CD14-positive monocyte (primary cell): ENCODE data around the gene NARF. TPM values are rescaled to one million over a fixed set of nuclear protein-coding genes. Genes with fewer than 3 reads are reported as not detected.

Experiments used
- DNase-seq, 3 donors: peaks; one replicate each; pipeline ENCODE4 v3.0.0-alpha.2; 2011 to 2022
- H2AFZ ChIP-seq: 2 replicates; pipeline ENCODE4 v1.6.0; 2012; ENCODE audit warnings: mild to moderate bottlenecking, low read depth, low read length, inconsistent platforms; ENCODE audit not compliant: insufficient read depth, poor library complexity, severe bottlenecking
- H3K27ac ChIP-seq, 2 donors: 1 replicate in 1 of 2; 2 replicates in 1 of 2; pipeline ENCODE4 v1.5.1; 2012 to 2013; ENCODE audit warnings: low read length in 2 of 2, control low read depth in 1 of 2, inconsistent platforms in 1 of 2, low read depth in 1 of 2, mild to moderate bottlenecking in 1 of 2
- H3K27me3 ChIP-seq, 2 donors: one replicate each; pipeline versions ENCODE4 v1.6.0 to v1.6.1; 2011 to 2013; ENCODE audit warnings: low read length in 2 of 2; ENCODE audit not compliant: control insufficient read depth in 2 of 2, insufficient read depth in 2 of 2
- H3K36me3 ChIP-seq, 2 donors: replicated peaks in 1 of 2; 1 replicate in 1 of 2; 2 replicates in 1 of 2; pipeline versions ENCODE4 v1.5.1 to v1.6.1; 2012 to 2013; ENCODE audit warnings: low read length in 2 of 2, control low read depth in 1 of 2, inconsistent platforms in 1 of 2, mild to moderate bottlenecking in 1 of 2; ENCODE audit not compliant: insufficient read depth in 2 of 2, control insufficient read depth in 1 of 2
- H3K4me1 ChIP-seq, 2 donors: 1 replicate in 1 of 2; 2 replicates in 1 of 2; pipeline versions ENCODE4 v1.5.1 to v1.6.1; 2012 to 2013; ENCODE audit warnings: low read length in 2 of 2, control low read depth in 1 of 2, inconsistent platforms in 1 of 2, mild to moderate bottlenecking in 1 of 2, moderate library complexity in 1 of 2; ENCODE audit not compliant: insufficient read depth in 2 of 2, control insufficient read depth in 1 of 2
- H3K4me2 ChIP-seq: replicated peaks from 2 replicates; pipeline ENCODE3; 2012; ENCODE audit warnings: low read length, moderate library complexity, mild to moderate bottlenecking; ENCODE audit not compliant: poor library complexity, severe bottlenecking; ENCODE audit errors: extremely low read depth
- H3K4me3 ChIP-seq, 3 experiments: fragments of 200-600 bp in 1 of 3; sonication (generic) in 1 of 3; replicated peaks in 1 of 3; 1 replicate in 2 of 3; 2 replicates in 1 of 3; pipeline ENCODE4 v1.5.1; 2011 to 2013; ENCODE audit warnings: low read length in 3 of 3, mild to moderate bottlenecking in 3 of 3, control low read depth in 2 of 3, low read depth in 2 of 3, inconsistent platforms in 1 of 3, moderate library complexity in 1 of 3
- H3K79me2 ChIP-seq: 2 replicates; pipeline ENCODE4 v1.6.0; 2012; ENCODE audit warnings: mild to moderate bottlenecking, control low read depth, inconsistent platforms, low read length, moderate library complexity; ENCODE audit not compliant: insufficient read depth
- H3K9ac ChIP-seq: 2 replicates; pipeline ENCODE4 v1.6.0; 2017; ENCODE audit warnings: low read length, mild to moderate bottlenecking; ENCODE audit not compliant: insufficient read depth, poor library complexity, severe bottlenecking
- H3K9me3 ChIP-seq, 2 donors: replicated peaks in 1 of 2; 1 replicate in 1 of 2; 2 replicates in 1 of 2; pipeline versions ENCODE4 v1.5.1 to v1.6.1; 2012 to 2013; ENCODE audit warnings: low read length in 2 of 2, control low read depth in 1 of 2; ENCODE audit not compliant: control insufficient read depth in 1 of 2, insufficient read depth in 1 of 2
- H4K20me1 ChIP-seq: 2 replicates; pipeline ENCODE4 v1.6.0; 2012; ENCODE audit warnings: mild to moderate bottlenecking, low read length, control low read depth, moderate library complexity; ENCODE audit not compliant: insufficient read depth
- H3K27ac Mint-ChIP-seq, 7 donors: one replicate each; pipeline ENCODE4 v1.8.0; 2020; ENCODE audit warnings: mild to moderate bottlenecking in 7 of 7, mixed read lengths in 7 of 7, moderate library complexity in 6 of 7, inconsistent platforms in 2 of 7
- H3K27me3 Mint-ChIP-seq, 3 donors: one replicate each; pipeline ENCODE4 v1.8.0; 2021 to 2022; ENCODE audit warnings: low read depth in 3 of 3, mild to moderate bottlenecking in 3 of 3, mixed read lengths in 3 of 3, moderate library complexity in 3 of 3, inconsistent platforms in 1 of 3
- H3K36me3 Mint-ChIP-seq, 2 donors: one replicate each; pipeline ENCODE4 v1.8.0; 2020; ENCODE audit warnings: mixed read lengths in 2 of 2, inconsistent platforms in 1 of 2, mild to moderate bottlenecking in 1 of 2
- H3K4me1 Mint-ChIP-seq: one replicate; pipeline ENCODE4 v1.8.0; 2020; ENCODE audit warnings: mild to moderate bottlenecking, mixed read lengths
- H3K4me3 Mint-ChIP-seq, 2 donors: one replicate each; pipeline ENCODE4 v1.8.0; 2020; ENCODE audit warnings: mild to moderate bottlenecking in 2 of 2, mixed read lengths in 2 of 2, moderate library complexity in 1 of 2
- H3K9me3 Mint-ChIP-seq, 7 donors: one replicate each; pipeline ENCODE4 v1.8.0; 2020 to 2022; ENCODE audit warnings: mixed read lengths in 7 of 7, mild to moderate bottlenecking in 6 of 7, moderate library complexity in 6 of 7, inconsistent platforms in 2 of 7
- WGBS: methylation state at CpG from one replicate; pipeline ENCODE4 v1.1.5; 2013; ENCODE audit warnings: missing lambda C conversion rate; ENCODE audit not compliant: insufficient coverage; 5-methylcytosine and 5-hydroxymethylcytosine counted together
- intact Hi-C, 2 donors: fragments of 100-400 bp; cut with micrococcal nuclease; formaldehyde crosslinking; loops; one replicate each; pipeline versions ENCODE4 v1.15.0 to v1.15.1; 2023
- polyA plus RNA-seq, 3 donors: library from polyadenylated mRNA; depleted of rRNA in 1 of 3; unstranded in 2 of 3; stranded (reverse) in 1 of 3; fragments of 300-500 nt in 2 of 3; fragments of >200 nt in 1 of 3; fragmentation: Illumina TruSeq in 2 of 3; gene quantifications; 1 replicate in 2 of 3; 2 replicates in 1 of 3; pipeline ENCODE4 v1.2.3, GENCODE V29; 2012 to 2021
- TF ChIP-seq, protein P1 (sequence below): fragments of 200-600 bp; IDR thresholded peaks from one replicate; pipeline ENCODE4 v1.8.0; 2022; ENCODE audit warnings: antibody characterized with exemption, mild to moderate bottlenecking

The NARF gene
- polyA plus RNA-seq, 3 donors: 91.2 to 101 (median 100) TPM

DNA sequence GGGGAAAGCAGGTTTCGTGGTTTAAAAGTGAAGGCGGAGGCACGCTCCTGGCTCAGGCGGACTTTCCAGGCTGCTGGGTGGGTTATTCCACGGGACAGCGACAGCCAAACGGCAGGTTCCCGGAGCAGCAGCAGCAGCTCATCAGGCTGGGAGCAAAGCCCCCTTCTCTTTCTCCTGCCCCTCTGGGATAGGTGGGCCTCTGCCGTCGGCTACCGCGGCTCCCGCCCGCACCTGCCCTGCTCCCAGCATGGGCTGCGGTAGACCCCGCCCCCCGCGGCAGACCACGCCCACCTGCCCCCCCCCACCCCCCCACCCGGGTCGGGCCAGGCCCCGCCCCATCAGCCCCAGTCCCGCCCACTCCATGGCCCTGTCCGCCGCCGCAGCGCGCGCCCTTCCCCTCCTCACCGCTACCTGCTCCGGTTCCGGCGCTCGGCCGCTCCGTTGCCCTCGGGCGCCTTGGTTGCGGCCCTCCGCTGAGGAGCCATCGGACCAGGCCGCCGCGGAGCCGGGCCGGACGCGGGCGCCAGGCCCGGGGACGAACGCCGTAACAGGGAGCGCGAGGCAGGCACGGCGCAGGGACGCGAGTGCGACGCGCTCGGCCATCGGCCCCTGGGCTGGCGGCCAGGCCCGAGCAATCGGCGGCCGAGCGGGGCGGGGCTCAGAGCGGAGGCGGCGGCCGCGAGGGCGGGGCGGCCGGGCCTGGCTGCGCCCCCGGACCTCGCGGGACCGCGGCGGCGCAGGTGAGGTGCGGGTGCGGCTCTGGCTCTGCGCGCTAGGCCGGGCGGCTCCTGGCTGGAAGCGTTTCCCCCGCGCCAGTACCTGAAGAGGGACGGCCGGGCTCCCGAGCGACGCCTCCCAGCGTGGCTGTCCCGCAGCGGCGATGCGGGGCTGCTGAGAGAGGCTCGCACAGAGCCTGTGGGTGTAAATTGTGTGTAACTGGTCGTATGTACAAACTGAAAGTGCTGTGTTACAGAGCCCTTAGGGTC lies 40.2 kb upstream of the NARF start, which contains the start of the genes HEXD and OGFOD3:
Gene HEXD (plus strand): TSS at position 347 of the 986 bp plus-strand sequence. CDS start 1,453 bp downstream, outside the sequence.
Gene OGFOD3 (minus strand): TSS at position 586 of the 986 bp plus-strand sequence. CDS start 101 bp downstream, at position 485.
- peak within 1 kb of the TSS; percentile 61 for H3K9ac ChIP-seq
- intact Hi-C loops: loop anchor here (1.0 to 2.0 kb wide), 2 partner anchors 32 to 33 kb away; partner anchors contain the start of gene CYBC1 (in 2 of the 2)
- peak; percentile 73 to 75 (median 75) for DNase-seq
- peak within 1 kb of the TSS; percentile 85 to 90 for H3K4me3 Mint-ChIP-seq
- 3% methylated on average over 89 of the region's 108 CpGs for WGBS
- H3K36me3 Mint-ChIP-seq: peaks cover 32 to 37% of the 10 kb centered on the region in 2 donors
- peak within 1 kb of the TSS in 1 of 2 donors; percentile 66 for H3K27ac ChIP-seq
- peaks cover 11 to 12% of the 10 kb centered on the region in 2 donors for H3K36me3 ChIP-seq
- peak within 1 kb of the TSS in 4 of 7 donors; percentile 40 to 85 (median 60) for H3K27ac Mint-ChIP-seq
- H3K27me3 ChIP-seq: no peaks in the 10 kb centered on the region
- TF ChIP-seq, protein P1, sequence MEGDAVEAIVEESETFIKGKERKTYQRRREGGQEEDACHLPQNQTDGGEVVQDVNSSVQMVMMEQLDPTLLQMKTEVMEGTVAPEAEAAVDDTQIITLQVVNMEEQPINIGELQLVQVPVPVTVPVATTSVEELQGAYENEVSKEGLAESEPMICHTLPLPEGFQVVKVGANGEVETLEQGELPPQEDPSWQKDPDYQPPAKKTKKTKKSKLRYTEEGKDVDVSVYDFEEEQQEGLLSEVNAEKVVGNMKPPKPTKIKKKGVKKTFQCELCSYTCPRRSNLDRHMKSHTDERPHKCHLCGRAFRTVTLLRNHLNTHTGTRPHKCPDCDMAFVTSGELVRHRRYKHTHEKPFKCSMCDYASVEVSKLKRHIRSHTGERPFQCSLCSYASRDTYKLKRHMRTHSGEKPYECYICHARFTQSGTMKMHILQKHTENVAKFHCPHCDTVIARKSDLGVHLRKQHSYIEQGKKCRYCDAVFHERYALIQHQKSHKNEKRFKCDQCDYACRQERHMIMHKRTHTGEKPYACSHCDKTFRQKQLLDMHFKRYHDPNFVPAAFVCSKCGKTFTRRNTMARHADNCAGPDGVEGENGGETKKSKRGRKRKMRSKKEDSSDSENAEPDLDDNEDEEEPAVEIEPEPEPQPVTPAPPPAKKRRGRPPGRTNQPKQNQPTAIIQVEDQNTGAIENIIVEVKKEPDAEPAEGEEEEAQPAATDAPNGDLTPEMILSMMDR: no peak
- peak within 1 kb of the TSS; percentile 91 for H3K4me2 ChIP-seq
- H3K9me3 Mint-ChIP-seq: peaks cover 4 to 12% (median 9%) of the 10 kb centered on the region in 7 donors
- peaks cover 11% of the 10 kb centered on the region for H3K79me2 ChIP-seq
- no peaks in the 10 kb centered on the region for H3K27me3 Mint-ChIP-seq
- peak within 1 kb of the TSS; percentile 65 to 98 (median 96) for H3K4me3 ChIP-seq
- peak within 1 kb of the TSS; percentile 84 for H2AFZ ChIP-seq
- peaks cover 46% of the 10 kb centered on the region for H4K20me1 ChIP-seq
- peaks cover 23% of the 10 kb centered on the region for H3K4me1 Mint-ChIP-seq
- peaks cover 0 to 8% of the 10 kb centered on the region in 2 donors for H3K9me3 ChIP-seq
- H3K4me1 ChIP-seq: peaks cover 23 to 24% of the 10 kb centered on the region in 2 donors

DNA sequence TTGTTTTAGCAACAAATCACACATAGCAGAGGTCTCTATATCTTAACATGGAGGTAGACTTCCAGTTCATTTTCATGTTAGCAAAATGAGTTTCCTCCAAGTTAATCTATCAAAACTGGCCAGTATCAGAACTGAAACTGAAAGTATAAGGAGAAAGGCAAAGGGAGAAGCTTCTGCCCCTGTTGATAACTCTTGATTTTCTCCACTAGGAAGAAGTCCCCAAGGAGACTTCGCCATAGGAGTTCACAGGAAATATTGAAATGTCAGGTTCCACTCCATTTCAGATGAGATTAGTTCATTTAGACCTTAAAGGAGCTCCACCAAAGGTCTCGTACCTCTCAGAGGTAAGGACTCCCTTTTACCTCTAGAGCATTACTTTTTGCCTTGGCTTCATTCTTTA lies 39.0 kb upstream of the NARF start:
- no CpG with 5 or more reads among the region's 2 CpGs for WGBS
- Mint-ChIP-seq H3K36me3 (peaks cover 26 to 35% of the 10 kb centered on the region in 2 donors), H3K4me3 (peak overlapping the region; percentile 85 to 90), H3K9me3 (peaks cover 4 to 15% (median 9%) of the 10 kb centered on the region in 7 donors), H3K27me3 (no peaks in the 10 kb centered on the region), H3K4me1 (peaks cover 20% of the 10 kb centered on the region), H3K27ac (peak overlapping the region in 6 of 7 donors; percentile 21 to 86 (median 46))
- peak overlapping the region; percentile 84 for H2AFZ ChIP-seq
- H3K9ac ChIP-seq: peak overlapping the region; percentile 61
- TF ChIP-seq, protein P1: no peak
- H3K36me3 ChIP-seq: peaks cover 11 to 12% of the 10 kb centered on the region in 2 donors
- DNase-seq: peak in 1 of 3 donors; percentile 24
- H3K27ac ChIP-seq: peak overlapping the region in 1 of 2 donors; percentile 58
- peaks cover 22 to 23% of the 10 kb centered on the region in 2 donors for H3K4me1 ChIP-seq
- peaks cover 38% of the 10 kb centered on the region for H4K20me1 ChIP-seq
- H3K4me3 ChIP-seq: peak overlapping the region; percentile 65 to 98 (median 96)
- peaks cover 11% of the 10 kb centered on the region for H3K79me2 ChIP-seq
- intact Hi-C loops: loop anchor here in 1 of 2 donors (2.0 kb wide), 1 partner anchor 31 kb away; the partner anchor contains the start of gene CYBC1
- no peaks in the 10 kb centered on the region for H3K27me3 ChIP-seq
- peak overlapping the region; percentile 91 for H3K4me2 ChIP-seq
- peaks cover 0 to 8% of the 10 kb centered on the region in 2 donors for H3K9me3 ChIP-seq
